ENCODE data around the gene RAC3. TPM values are rescaled to one million over a fixed set of nuclear protein-coding genes. Genes with fewer than 3 reads are reported as not detected.

Gene RAC3
- polyA plus RNA-seq, 6 donors from 2014 or later: not detected

DNA sequence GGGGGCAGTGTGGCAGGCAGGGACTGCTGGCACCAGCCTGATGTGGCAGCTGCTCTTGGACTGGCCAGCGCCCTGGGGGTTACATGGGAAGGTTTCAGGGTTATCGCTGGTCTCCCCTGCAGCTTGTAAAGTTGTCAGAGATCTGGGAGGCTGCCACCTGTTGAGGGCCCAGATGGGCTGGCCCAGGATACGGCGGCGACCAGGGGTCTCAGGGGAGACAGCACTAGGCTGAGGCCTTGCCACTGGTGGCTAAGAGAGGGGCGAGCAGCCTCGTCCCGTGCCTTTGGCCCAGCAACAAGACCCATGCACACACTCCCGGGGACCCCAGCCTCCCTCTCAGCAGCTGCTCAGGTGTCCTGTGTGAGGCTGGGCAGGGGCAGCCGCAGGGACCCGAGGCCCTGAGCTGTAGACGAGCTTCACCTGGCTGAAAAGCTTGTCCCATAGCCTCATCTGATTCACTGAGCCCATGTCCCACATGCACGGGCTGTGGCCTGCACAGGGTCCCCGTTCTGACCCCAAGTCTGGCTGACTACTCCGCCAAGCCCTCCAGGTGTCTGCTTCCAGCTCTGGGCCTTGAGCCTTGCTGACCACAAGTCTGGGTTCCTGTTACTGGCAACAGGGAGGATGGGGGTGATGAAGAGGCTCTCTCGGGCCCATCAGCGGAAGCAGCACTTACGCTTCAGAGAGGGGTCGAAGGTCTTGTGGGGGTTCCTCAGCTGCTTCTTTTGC, 28.0 kb downstream of the RAC3 start:
- no peak overlapping the region for H3K4me3 Mint-ChIP-seq
- ATAC-seq (ENCODE audit: low read depth in 2 of 2) (no peak), DNase-seq (no peak)
- H3K4me1 Mint-ChIP-seq: peaks cover 0 to 4% (median 0%) of the 10 kb centered on the region in 3 donors
- no peaks in the 10 kb centered on the region for H3K27me3 Mint-ChIP-seq
- no peaks in the 10 kb centered on the region for H3K9me3 Mint-ChIP-seq
- no peak overlapping the region for H3K27ac Mint-ChIP-seq
- no peaks in the 10 kb centered on the region for H3K36me3 Mint-ChIP-seq

DNA sequence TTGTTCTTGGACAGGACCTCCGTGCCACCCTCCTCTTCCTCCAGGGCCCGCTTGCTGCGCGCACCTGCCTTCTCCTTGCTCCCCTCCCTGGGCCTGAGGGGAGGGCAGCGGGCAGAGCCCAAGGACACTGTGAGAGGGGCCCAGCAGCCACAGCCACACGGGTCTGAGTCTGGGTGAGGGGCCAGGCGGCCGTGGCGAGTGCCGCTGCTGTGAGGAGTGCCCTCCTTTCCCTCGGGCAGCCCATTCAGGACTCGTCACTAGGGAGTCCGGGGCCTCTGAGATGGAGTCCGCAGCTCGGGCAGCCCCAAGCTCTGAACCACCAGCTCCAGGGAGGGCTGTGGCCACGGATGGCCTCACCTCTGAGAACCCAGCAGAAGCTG, 28.5 kb downstream of the RAC3 start:
- no peaks in the 10 kb centered on the region for H3K9me3 Mint-ChIP-seq

DNA sequence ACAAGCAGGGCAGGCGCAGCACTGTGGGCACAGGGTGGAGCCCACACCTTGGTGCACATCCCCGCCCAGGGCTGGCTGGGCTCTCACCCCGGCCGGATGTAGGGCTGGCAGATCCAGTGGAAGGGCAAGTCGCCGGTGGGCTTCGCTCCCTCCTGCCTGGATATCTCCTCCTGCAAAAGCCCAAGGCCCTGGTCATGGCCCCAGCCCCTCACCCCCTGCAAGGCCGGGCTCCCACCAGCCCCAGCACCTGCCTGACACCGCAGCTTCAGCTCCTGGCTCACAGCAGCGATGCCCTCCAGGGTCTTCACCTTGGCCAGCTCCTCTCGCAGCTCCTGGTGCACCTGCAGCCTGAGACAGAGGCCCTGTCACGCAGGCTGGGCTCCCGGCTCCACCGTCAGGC, 29.1 kb downstream of the RAC3 start:
- H3K36me3 Mint-ChIP-seq: no peaks in the 10 kb centered on the region
- H3K4me1 Mint-ChIP-seq: no peaks in the 10 kb centered on the region
- no peaks in the 10 kb centered on the region for H3K9me3 Mint-ChIP-seq
- H3K27me3 Mint-ChIP-seq: no peaks in the 10 kb centered on the region
- H3K27ac Mint-ChIP-seq: peak overlapping the region in 2 of 6 donors; percentile 63 to 67
- H3K4me3 Mint-ChIP-seq: no peak overlapping the region
- DNase-seq: no peak
- ATAC-seq (ENCODE audit: low read depth in 2 of 2): no peak

More for the DNA sequence above, 28.5 kb downstream of the RAC3 start:
- DNase-seq: no peak
- peak overlapping the region in 2 of 8 donors; percentile 9 to 47 for H3K4me3 Mint-ChIP-seq
- no peaks in the 10 kb centered on the region for H3K36me3 Mint-ChIP-seq
- peaks cover 0 to 2% (median 0%) of the 10 kb centered on the region in 3 donors for H3K4me1 Mint-ChIP-seq
- ATAC-seq (ENCODE audit: low read depth in 2 of 2): no peak
- peak overlapping the region in 2 of 6 donors; percentile 76 to 78 for H3K27ac Mint-ChIP-seq
- H3K27me3 Mint-ChIP-seq: no peaks in the 10 kb centered on the region

DNA sequence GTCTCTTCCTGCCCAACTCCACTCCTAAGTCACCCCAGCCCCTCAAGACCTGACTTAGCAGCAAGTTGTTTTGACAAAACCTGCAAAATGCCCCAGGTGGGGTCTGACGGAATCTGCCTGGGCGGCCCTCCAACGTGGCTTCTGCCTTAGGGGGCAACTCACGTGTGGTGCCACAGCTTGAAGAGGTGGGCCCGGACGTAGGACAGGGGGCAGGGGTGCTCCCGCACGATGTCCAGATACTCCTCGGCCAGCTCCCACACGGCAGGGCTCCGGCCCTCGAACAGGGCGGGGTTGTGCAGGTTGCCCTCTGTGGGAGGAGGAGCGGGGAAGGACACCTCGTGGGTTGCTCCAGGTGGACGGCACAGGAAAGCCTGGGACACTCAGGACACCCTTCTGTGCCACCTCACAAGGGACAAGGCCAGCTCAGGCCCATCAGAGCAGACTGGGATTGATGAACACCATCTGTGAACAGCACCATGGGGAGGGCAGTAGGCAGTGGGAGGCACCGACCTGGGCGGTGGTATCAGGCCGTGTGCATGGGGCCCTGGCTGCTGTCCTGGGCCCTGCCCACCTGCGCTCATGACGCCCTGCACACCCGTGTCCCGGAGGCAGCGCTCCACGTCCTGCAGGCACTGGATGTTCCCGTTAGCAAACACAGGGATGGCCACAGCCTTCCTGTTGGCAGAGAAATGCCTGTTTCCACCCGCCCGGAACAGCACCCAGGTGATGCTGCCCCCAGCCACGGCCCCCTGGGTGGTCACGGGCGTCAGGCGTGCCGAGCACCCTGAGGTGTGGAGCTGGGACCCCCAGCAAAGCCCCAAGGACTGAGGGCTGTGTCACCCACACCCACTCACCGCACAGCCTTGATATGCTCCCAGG, 29.8 kb downstream of the RAC3 start:
- H3K27me3 Mint-ChIP-seq: no peaks in the 10 kb centered on the region
- H3K9me3 Mint-ChIP-seq: no peaks in the 10 kb centered on the region

GRCh38 chr17:82062076-82062983, 30.9 kb downstream of the RAC3 start:
- Mint-ChIP-seq H3K4me1 (peaks cover 0 to 7% (median 0%) of the 10 kb centered on the region in 3 donors), H3K27ac (peak overlapping the region in 1 of 6 donors; percentile 75), H3K9me3 (no peaks in the 10 kb centered on the region), H3K36me3 (no peaks in the 10 kb centered on the region), H3K4me3 (peak overlapping the region in 2 of 8 donors; percentile 27 to 30), H3K27me3 (no peaks in the 10 kb centered on the region)
- DNase-seq (no peak), ATAC-seq (ENCODE audit: low read depth in 2 of 2) (no peak)

More for the DNA sequence above, 29.8 kb downstream of the RAC3 start:
- Mint-ChIP-seq H3K4me1 (peaks cover 0 to 2% (median 0%) of the 10 kb centered on the region in 3 donors), H3K27ac (peak overlapping the region in 2 of 6 donors; percentile 63 to 67), H3K4me3 (no peak overlapping the region), H3K36me3 (no peaks in the 10 kb centered on the region)
- DNase-seq (no peak), ATAC-seq (ENCODE audit: low read depth in 2 of 2) (no peak)

DNA sequence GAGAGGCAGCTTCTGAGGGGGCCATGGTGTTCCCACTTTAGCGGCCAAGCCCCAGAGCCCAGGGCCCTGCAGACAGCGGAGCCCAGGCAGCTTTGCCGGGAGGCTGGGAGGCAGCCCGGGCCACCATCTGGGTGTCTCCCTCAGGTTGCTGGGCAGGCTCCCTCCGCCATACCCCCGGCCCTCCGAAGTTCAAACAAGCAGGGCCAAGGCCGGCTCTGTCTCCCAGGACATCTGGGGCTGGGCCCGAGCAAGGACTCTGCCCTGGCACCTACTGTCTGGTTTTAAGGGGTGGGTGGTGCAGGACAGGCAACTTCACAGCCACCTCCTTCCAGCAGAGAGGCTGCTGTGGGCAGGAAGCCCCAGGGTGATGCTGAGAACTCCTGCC, 31.5 kb downstream of the RAC3 start:
- ATAC-seq (ENCODE audit: low read depth in 2 of 2) (no peak), DNase-seq (no peak)
- Mint-ChIP-seq H3K27me3 (no peaks in the 10 kb centered on the region), H3K36me3 (no peaks in the 10 kb centered on the region), H3K4me3 (peak overlapping the region in 1 of 8 donors; percentile 27), H3K9me3 (no peaks in the 10 kb centered on the region), H3K4me1 (peaks cover 0 to 8% (median 0%) of the 10 kb centered on the region in 3 donors), H3K27ac (no peak overlapping the region)

DNA sequence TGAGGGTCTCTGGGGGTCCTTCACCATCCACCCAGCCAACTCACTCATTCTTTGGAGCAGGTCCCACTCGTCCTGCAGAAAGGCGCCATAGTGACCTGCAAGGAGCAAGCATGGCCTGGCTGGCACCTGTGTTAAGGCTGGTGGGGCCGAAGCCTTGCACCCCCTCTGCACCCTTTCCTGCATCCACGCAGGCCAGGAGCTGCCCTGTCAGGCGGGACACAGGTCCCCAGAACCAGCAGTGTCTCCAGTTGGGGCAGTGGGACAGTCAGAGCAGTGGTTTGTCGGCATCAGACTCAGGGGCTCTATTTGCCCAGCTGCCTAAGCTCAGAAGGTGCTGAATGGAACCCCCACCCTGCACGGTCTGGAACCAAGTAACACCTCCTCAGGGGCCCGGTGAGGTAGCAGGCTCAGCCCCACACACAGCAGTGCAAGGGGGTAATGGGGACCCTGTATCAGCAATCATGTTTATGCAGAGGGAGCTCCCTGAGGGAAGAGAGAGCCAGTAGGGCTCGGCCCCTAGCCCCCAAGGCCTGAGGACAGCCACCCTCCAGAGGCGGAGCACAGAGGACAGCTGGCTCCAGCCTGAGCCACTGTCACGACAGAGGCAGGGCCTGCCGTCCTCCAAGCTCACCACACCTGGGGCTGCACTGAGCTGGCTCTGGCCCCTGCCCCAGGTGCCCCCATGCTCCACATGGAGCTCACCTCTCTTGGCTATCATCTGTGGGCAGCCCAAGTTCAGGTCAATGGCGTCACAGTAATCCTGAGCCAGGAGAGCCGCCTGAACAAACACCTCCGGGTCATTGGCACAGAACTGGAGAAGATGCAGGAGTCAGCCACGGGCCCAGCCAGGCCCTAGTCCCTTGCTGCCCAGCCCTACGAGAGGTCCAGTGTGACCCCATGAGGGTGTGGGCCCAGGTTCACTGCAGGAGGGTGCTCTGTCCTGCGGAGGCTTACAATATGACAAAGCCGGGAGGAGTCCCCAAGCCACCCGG, 32.2 kb downstream of the RAC3 start:
- Mint-ChIP-seq H3K27ac (peak overlapping the region in 3 of 6 donors; percentile 36 to 76 (median 39)), H3K9me3 (no peaks in the 10 kb centered on the region), H3K27me3 (no peaks in the 10 kb centered on the region), H3K36me3 (no peaks in the 10 kb centered on the region), H3K4me1 (peaks cover 0 to 8% (median 0%) of the 10 kb centered on the region in 3 donors), H3K4me3 (peak overlapping the region; percentile 67 to 88 (median 78))
- no peak for DNase-seq
- ATAC-seq (ENCODE audit: low read depth in 2 of 2): no peak

DNA sequence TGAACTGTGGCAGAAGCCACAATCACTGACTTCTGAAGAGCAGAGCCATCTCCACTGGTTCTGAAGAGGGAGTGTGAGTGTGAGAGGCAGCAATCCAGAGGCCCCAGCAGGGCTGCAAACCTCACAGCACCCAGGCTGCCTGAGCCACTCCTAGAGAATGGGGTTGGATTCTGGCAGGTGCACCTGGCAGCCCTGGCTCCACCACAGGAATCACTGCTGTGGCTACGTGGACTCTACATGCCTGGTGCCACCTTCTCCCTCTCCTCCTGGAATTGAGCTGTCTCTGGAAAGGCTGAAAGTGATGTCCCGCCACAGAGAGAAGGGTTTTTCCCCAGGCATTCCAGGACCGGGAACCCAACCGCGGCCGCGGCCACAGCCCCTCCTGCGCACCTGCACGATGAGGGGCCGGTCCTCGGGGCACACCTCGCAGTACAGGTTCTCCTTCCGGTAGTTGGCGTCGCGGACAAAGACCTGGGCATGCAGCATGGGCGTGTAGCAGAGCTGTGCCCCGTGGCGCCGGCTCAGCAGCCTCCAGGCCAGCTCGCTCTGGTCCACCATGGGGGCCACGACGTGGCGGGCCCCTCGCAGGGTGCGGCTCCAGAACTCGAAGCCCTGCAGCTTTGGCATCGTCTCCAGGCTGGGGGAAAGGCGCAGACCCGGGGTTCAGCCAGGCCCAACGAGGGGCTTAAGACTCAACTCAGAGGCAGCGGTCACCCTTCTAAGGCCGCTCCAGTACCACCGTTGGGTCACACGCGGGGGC, 33.1 kb downstream of the RAC3 start:
- H3K9me3 Mint-ChIP-seq: no peaks in the 10 kb centered on the region
- H3K27me3 Mint-ChIP-seq: no peaks in the 10 kb centered on the region
- peak overlapping the region; percentile 67 to 88 (median 78) for H3K4me3 Mint-ChIP-seq
- H3K27ac Mint-ChIP-seq: peak overlapping the region in 2 of 6 donors; percentile 39 to 89
- H3K4me1 Mint-ChIP-seq: peaks cover 0 to 8% (median 0%) of the 10 kb centered on the region in 3 donors
- no peak for ATAC-seq (ENCODE audit: low read depth in 2 of 2)
- no peaks in the 10 kb centered on the region for H3K36me3 Mint-ChIP-seq
- no peak for DNase-seq

DNA sequence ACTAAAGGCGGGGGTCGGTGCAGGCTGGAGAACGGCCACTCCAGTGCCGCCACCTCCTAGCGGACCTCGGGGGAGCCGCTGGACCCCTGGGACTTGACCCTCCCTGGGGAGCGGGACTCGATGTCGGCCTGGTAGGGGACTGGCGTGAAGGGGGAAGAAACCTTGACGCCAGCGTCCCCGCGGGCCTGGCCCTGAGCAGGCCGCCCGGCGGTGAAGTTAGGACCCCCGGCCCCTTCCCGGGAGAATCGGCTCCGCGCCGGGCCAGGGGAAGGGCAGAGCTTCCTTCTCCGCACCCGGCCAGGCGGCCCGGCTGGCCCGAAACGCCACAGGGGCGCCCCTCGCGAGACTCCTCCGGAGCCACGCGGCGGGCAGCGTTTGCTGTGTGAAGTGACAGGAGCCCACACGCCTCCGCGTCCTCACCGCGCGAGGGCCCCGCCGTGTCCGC, 33.7 kb downstream of the RAC3 start:
- peak overlapping the region in 2 of 6 donors; percentile 38 to 39 for H3K27ac Mint-ChIP-seq
- ATAC-seq (ENCODE audit: low read depth in 2 of 2) (peak; percentile 63 to 71), DNase-seq (no peak)
- H3K9me3 Mint-ChIP-seq: no peaks in the 10 kb centered on the region
- H3K4me1 Mint-ChIP-seq: peaks cover 0 to 8% (median 0%) of the 10 kb centered on the region in 3 donors
- H3K27me3 Mint-ChIP-seq: no peaks in the 10 kb centered on the region
- H3K36me3 Mint-ChIP-seq: no peaks in the 10 kb centered on the region
- peak overlapping the region; percentile 67 to 88 (median 78) for H3K4me3 Mint-ChIP-seq

DNA sequence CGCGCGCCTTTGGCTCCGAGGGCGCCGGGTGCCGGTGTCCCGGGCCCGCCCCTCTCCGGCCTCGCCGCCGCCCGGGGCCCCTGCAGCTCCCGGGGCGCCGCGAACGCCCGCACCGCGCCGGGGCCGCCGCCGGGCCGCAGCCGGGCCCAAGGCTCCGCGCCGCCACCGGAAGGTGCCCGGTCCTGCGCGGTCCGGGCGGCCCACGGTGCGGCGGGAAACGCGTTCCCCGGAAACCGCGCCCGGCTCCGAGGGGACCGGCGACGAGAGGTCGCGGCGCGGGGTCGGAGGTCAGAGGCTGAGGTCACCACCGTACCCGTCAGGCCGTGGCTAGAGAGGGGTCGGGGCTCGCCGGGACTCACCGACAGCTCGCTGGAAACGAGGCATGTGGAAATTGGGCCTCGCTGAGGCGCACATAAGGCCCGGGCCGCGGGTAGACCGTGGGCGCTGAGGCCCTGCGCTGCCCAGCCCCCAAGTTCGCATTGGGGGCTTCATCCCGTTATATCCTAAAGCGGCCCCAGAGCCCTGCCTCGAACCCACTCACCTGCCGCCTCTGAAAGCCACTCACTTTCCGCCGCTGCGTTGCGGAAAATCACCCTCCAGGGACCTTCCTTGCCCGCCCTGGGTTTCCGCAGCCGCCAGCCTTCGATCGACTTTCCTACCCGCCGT, 34.3 kb downstream of the RAC3 start, which contains the start of gene DUS1L:
DUS1L (minus strand) TSS at position 167 of the 666 bp plus-strand sequence. CDS start 745 bp downstream, outside the sequence.
- H3K4me1 Mint-ChIP-seq: peaks cover 0 to 8% (median 0%) of the 10 kb centered on the region in 3 donors
- H3K4me3 Mint-ChIP-seq: peak within 1 kb of the TSS; percentile 78 to 92 (median 86)
- no peaks in the 10 kb centered on the region for H3K9me3 Mint-ChIP-seq
- H3K27me3 Mint-ChIP-seq: no peaks in the 10 kb centered on the region
- H3K36me3 Mint-ChIP-seq: no peaks in the 10 kb centered on the region
- ATAC-seq (ENCODE audit: low read depth in 2 of 2) (peak; percentile 87 to 89), DNase-seq (peak; percentile 64)
- peak within 1 kb of the TSS; percentile 54 to 93 (median 90) for H3K27ac Mint-ChIP-seq

DNA sequence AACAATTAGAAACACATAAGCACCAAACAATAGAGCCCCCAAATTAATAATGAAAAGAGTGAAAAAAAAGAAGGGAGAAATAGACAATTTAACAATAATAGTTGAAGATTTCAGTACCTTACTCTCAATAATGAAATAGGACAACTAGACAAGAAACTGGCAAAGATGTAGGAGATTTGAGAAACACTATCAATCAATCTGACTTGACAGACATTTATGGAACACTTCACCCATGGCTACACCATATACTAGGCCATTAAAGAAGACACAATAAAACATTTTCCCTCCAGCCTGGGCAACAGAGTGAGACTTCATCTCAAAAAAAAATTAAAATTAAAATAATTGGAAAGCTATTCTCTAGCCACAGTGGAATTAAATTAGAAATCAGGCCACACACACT, 39.1 kb downstream of the RAC3 start:
- H3K27me3 Mint-ChIP-seq: no peaks in the 10 kb centered on the region
- H3K9me3 Mint-ChIP-seq: no peaks in the 10 kb centered on the region
- ATAC-seq (ENCODE audit: low read depth in 2 of 2): no peak
- H3K4me1 Mint-ChIP-seq: peaks cover 0 to 8% (median 0%) of the 10 kb centered on the region in 3 donors
- H3K27ac Mint-ChIP-seq: peak overlapping the region in 1 of 6 donors; percentile 18
- no peaks in the 10 kb centered on the region for H3K36me3 Mint-ChIP-seq
- no peak overlapping the region for H3K4me3 Mint-ChIP-seq
- DNase-seq: no peak

All from naive B cell (primary cell).